Panc1 (cell line): ENCODE measurements around the gene ATIC. TPM values are rescaled to one million over a fixed set of nuclear protein-coding genes. Genes with fewer than 3 reads are reported as not detected.

Experiments
- ATAC-seq: fragments of 200-7000 bp; cut with Tn5 transposase; 2 replicates; pipeline ENCODE4 v1.9.1; 2020; ENCODE audit warnings: mild to moderate bottlenecking, moderate library complexity
- BruUV-seq: library from RNA; stranded (reverse); fragments of 400-500 nt; replicated peaks from 2 replicates; lab custom pipeline; 2021; lab: Mats Ljungman, UMichigan
- CTCF ChIA-PET: fragments of 300-600 bp; sonication (Branson Sonifier 250); formaldehyde crosslinking; loops from one replicate; lab custom pipeline; 2022; ENCODE audit warnings: antibody characterized with exemption; lab: Charles Lee
- POLR2A ChIA-PET: fragments of 300-600 bp; sonication (Branson Sonifier 250); formaldehyde crosslinking; loops from one replicate; lab custom pipeline; 2022; ENCODE audit warnings: antibody characterized with exemption; lab: Charles Lee
- DNase-seq: peaks from one replicate; pipeline ENCODE4 v3.0.0-alpha.2; 2010; ENCODE audit warnings: low read depth, low spot score
- H3K27ac ChIP-seq: 2 replicates; pipeline ENCODE4 v1.5.1; 2011; ENCODE audit warnings: mild to moderate bottlenecking, low read length, inconsistent platforms
- H3K27me3 ChIP-seq: fragments of 200-500 bp; sonication (Bioruptor generic); 2 replicates; pipeline ENCODE4 v1.6.0; 2014; ENCODE audit warnings: low read length, inconsistent platforms; ENCODE audit not compliant: control insufficient read depth, insufficient read depth
- H3K36me3 ChIP-seq: fragments of 200-500 bp; sonication (Bioruptor generic); 2 replicates; pipeline ENCODE4 v1.5.1; 2014; ENCODE audit warnings: inconsistent platforms, mild to moderate bottlenecking, low read length, moderate library complexity; ENCODE audit not compliant: control insufficient read depth, insufficient read depth
- H3K4me1 ChIP-seq: 2 replicates; pipeline ENCODE4 v1.5.1; 2011; ENCODE audit warnings: inconsistent platforms, mild to moderate bottlenecking, low read length, moderate library complexity; ENCODE audit not compliant: control insufficient read depth, insufficient read depth
- H3K4me3 ChIP-seq, 2 experiments: 2 replicates each; pipeline ENCODE4 v1.5.1; 2011 to 2012; ENCODE audit warnings: low read depth in 2 of 2, low read length in 2 of 2, mild to moderate bottlenecking in 2 of 2, inconsistent platforms in 1 of 2, moderate library complexity in 1 of 2
- H3K9me3 ChIP-seq: fragments of 200-500 bp; sonication (Bioruptor generic); 2 replicates; pipeline ENCODE4 v1.5.1; 2014; ENCODE audit warnings: low read depth, mild to moderate bottlenecking, inconsistent platforms, low read length, moderate library complexity; ENCODE audit not compliant: control insufficient read depth, insufficient read depth
- CTCF ChIP-seq: fragments of 450-650 bp; IDR thresholded peaks from 2 replicates; pipeline ENCODE4 v1.5.1; 2017; ENCODE audit warnings: mild to moderate bottlenecking
- POLR2AphosphoS5 ChIP-seq: IDR thresholded peaks from 2 replicates; pipeline ENCODE4 v1.6.1; 2012; ENCODE audit warnings: mild to moderate bottlenecking, low read depth, low read length, moderate library complexity
- SIN3A ChIP-seq: IDR thresholded peaks from 2 replicates; pipeline ENCODE4 v1.6.1; 2012; ENCODE audit warnings: low read depth, mild to moderate bottlenecking, low read length, moderate library complexity, borderline replicate concordance; ENCODE audit not compliant: insufficient read depth
- TCF7L2 ChIP-seq: IDR thresholded peaks from 2 replicates; pipeline ENCODE4 v1.6.1; 2011; ENCODE audit warnings: mild to moderate bottlenecking, low read depth, low read length, inconsistent platforms
- in situ Hi-C: cut with HindIII; loops from 2 replicates; pipeline ENCODE4 v1.10.0; 2016; ENCODE audit warnings: low sequenced_read_pairs, low pct_unique_long_range_greater_than_20kb
- intact Hi-C: fragments of 100-400 bp; cut with micrococcal nuclease; formaldehyde crosslinking; loops from one replicate; pipeline ENCODE4 v1.10.0; 2022; ENCODE audit not compliant: unreplicated experiment
- total RNA-seq: library from RNA; stranded (reverse); gene quantifications from one replicate; pipeline ENCODE4 v1.2.1, GENCODE V29; 2021; ENCODE audit not compliant: unreplicated experiment
- TF ChIP-seq, protein P1 (sequence below), 2 experiments: IDR thresholded peaks; 2 replicates each; pipeline ENCODE4 v1.6.1; 2011 to 2012; ENCODE audit warnings: low read depth in 2 of 2, control low read depth in 1 of 2, low read length in 1 of 2, mild to moderate bottlenecking in 1 of 2, moderate library complexity in 1 of 2; ENCODE audit not compliant: insufficient read depth in 1 of 2

ATIC gene
- total RNA-seq, 1 experiment from 2014 or later = 223 TPM

DNA sequence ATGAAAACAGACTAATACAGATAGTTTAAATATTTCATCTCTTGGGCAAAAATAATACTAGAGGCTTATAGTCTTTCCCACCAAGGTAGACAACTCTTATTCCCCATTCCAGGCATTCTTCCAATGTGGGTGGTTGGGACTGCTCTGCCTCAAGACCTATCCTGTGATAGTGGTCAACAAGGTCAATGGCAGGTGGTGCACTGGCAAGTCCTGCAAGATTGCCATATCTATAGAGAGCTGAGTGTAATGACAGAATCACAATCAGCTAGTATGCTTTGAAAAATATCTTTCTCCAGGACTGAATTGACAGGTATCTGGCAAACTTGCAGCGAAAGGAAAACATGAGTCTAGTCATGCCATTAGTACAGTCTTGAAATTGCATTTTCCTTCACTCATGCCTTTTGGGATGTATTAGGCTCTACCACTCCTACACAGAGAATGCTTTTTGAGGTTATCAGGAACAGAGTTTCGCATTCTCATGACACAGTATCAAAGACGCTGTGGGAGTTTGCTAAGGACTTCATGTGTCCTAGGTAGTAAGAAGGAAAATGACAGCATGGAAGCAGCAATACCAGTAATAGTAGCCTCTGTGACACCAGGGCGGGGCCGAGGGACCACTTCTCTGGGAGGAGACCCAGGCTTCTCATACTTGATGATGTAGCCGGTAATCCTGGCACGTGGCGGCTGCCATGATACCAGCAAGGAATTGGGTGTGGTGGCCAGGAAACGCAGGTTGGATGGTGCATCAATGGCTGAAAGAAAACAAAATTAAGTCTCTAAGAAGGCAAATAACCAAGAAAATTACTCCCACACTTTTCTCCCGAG lies 63.0 kb downstream of the ATIC start:
- CTCF ChIA-PET = no interaction called here
- no peak for ATAC-seq
- TF ChIP-seq SIN3A (no peak), POLR2AphosphoS5 (no peak), TCF7L2 (no peak)
- TF ChIP-seq, protein P1, sequence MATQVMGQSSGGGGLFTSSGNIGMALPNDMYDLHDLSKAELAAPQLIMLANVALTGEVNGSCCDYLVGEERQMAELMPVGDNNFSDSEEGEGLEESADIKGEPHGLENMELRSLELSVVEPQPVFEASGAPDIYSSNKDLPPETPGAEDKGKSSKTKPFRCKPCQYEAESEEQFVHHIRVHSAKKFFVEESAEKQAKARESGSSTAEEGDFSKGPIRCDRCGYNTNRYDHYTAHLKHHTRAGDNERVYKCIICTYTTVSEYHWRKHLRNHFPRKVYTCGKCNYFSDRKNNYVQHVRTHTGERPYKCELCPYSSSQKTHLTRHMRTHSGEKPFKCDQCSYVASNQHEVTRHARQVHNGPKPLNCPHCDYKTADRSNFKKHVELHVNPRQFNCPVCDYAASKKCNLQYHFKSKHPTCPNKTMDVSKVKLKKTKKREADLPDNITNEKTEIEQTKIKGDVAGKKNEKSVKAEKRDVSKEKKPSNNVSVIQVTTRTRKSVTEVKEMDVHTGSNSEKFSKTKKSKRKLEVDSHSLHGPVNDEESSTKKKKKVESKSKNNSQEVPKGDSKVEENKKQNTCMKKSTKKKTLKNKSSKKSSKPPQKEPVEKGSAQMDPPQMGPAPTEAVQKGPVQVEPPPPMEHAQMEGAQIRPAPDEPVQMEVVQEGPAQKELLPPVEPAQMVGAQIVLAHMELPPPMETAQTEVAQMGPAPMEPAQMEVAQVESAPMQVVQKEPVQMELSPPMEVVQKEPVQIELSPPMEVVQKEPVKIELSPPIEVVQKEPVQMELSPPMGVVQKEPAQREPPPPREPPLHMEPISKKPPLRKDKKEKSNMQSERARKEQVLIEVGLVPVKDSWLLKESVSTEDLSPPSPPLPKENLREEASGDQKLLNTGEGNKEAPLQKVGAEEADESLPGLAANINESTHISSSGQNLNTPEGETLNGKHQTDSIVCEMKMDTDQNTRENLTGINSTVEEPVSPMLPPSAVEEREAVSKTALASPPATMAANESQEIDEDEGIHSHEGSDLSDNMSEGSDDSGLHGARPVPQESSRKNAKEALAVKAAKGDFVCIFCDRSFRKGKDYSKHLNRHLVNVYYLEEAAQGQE (IDR thresholded peaks at IDR 0.05; ENCODE audit: insufficient read depth in 1 of 2, low read depth in 2 of 2, low read length in 1 of 2) = no peak
- BruUV-seq = no TSS peak
- no peak for DNase-seq
- H3K27ac ChIP-seq = no peak overlapping the region
- no peaks in the 10 kb centered on the region for H3K36me3 ChIP-seq
- no peak overlapping the region for H3K4me3 ChIP-seq
- POLR2A ChIA-PET = no interaction called here
- in situ Hi-C loops = no loop called here
- H3K4me1 ChIP-seq = no peaks in the 10 kb centered on the region
- no peaks in the 10 kb centered on the region for H3K27me3 ChIP-seq
- no peaks in the 10 kb centered on the region for H3K9me3 ChIP-seq
- intact Hi-C loops = no loop called here

- ChIA-PET POLR2A (no interaction called here), CTCF (no interaction called here)
- H3K4me1 ChIP-seq = no peaks in the 10 kb centered on the region
- no peaks in the 10 kb centered on the region for H3K36me3 ChIP-seq
- TF ChIP-seq, protein P1 (IDR thresholded peaks at IDR 0.05; ENCODE audit: insufficient read depth in 1 of 2, low read depth in 2 of 2, low read length in 1 of 2) = no peak
- TF ChIP-seq SIN3A (no peak), CTCF (no peak), TCF7L2 (no peak), POLR2AphosphoS5 (no peak)
- H3K27me3 ChIP-seq = no peaks in the 10 kb centered on the region
- no peaks in the 10 kb centered on the region for H3K9me3 ChIP-seq
- DNase-seq = no peak
- intact Hi-C loops (no loop called here), in situ Hi-C loops (no loop called here)
- H3K4me3 ChIP-seq = no peak overlapping the region
- no peak overlapping the region for H3K27ac ChIP-seq
- no peak for ATAC-seq
- no TSS peak for BruUV-seq
Observed at GRCh38 chr2:215375467-215375830, 63.6 kb downstream of the ATIC start.
